K562 (cell line): ENCODE data around the gene SZT2.

ENCODE experiments used
- ATF7 ChIP-seq: fragments of 450-650 bp; IDR thresholded peaks from 2 replicates; pipeline ENCODE4 v1.7.1; 2014; ENCODE audit warnings: mild to moderate bottlenecking, moderate library complexity
- ESRRA ChIP-seq: fragments of 450-650 bp; IDR thresholded peaks from 2 replicates; pipeline ENCODE4 v1.6.1; 2014; ENCODE audit warnings: low read depth, mild to moderate bottlenecking, moderate library complexity, borderline replicate concordance
- FOXK2 ChIP-seq, 2 experiments: fragments of 450-650 bp; IDR thresholded peaks in 1 of 2; conservative IDR thresholded peaks in 1 of 2; 2 replicates each; pipeline ENCODE4 v1.6.1; 2016; ENCODE audit warnings: low read depth in 2 of 2, mild to moderate bottlenecking in 1 of 2
- NR3C1 ChIP-seq: sonication (generic); formaldehyde crosslinking; IDR thresholded peaks from 2 replicates; pipeline ENCODE4 v1.8.1; 2022; ENCODE audit warnings: missing genetic modification reagents
- SP2 ChIP-seq: IDR thresholded peaks from 2 replicates; pipeline ENCODE4 v1.6.1; 2011; ENCODE audit warnings: mild to moderate bottlenecking, low read depth, low read length, moderate library complexity; ENCODE audit not compliant: poor library complexity, severe bottlenecking; ENCODE audit errors: extremely low read depth
- TEAD4 ChIP-seq, 2 experiments: sonication (generic) in 1 of 2; formaldehyde crosslinking in 1 of 2; IDR thresholded peaks; 2 replicates each; pipeline versions ENCODE4 v1.6.1 to v1.8.0; 2012 to 2022; ENCODE audit warnings: borderline replicate concordance in 1 of 2, inconsistent platforms in 1 of 2, low read length in 1 of 2, mild to moderate bottlenecking in 1 of 2, missing genetic modification reagents in 1 of 2
- ZFP36 ChIP-seq: fragments of 150-350 bp; IDR thresholded peaks from 2 replicates; pipeline ENCODE4 v1.6.1; 2018; ENCODE audit warnings: low read length, low read depth; ENCODE audit not compliant: partially characterized antibody
- ZNF830 ChIP-seq: fragments of 250-450 bp; sonication (Bioruptor Pico); IDR thresholded peaks from 2 replicates; pipeline ENCODE4 v1.5.0; 2021; ENCODE audit warnings: mild to moderate bottlenecking
- TF ChIP-seq, protein P1 (sequence below): sonication (generic); formaldehyde crosslinking; IDR thresholded peaks from 2 replicates; pipeline ENCODE4 v1.8.0; 2022; ENCODE audit warnings: mild to moderate bottlenecking, low read depth, missing genetic modification reagents
- TF ChIP-seq, protein P2 (sequence below), 3 experiments: IDR thresholded peaks in 2 of 3; conservative IDR thresholded peaks in 1 of 3; 2 replicates each; pipeline ENCODE4 v1.5.1; 2011 to 2012; ENCODE audit warnings: low read length in 3 of 3, mild to moderate bottlenecking in 3 of 3, control low read depth in 2 of 3, improper control_type of control experiment in 1 of 3, inconsistent platforms in 1 of 3, low read depth in 1 of 3, mixed read lengths in 1 of 3, moderate library complexity in 1 of 3; ENCODE audit not compliant: insufficient read depth in 2 of 3

DNA sequence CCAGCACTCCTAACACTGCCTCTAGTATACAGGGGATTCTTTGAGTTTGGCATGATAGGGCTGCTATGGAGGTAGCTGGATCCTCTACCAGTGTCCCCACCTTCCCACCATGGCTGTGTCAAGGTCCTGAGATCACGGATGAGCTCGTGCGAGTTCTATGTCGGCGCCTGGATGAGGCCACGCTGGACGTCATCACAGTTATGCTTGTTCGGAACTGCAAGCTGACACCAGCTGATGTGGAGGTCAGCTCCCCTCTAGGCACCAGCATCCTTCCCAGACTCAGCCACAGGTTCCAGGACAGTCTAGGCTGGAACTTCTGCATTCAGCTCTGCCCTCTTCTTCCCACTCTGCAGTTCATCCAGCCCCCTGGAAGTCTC, 48.9 kb downstream of the SZT2 start:
- TF ChIP-seq, protein P1, sequence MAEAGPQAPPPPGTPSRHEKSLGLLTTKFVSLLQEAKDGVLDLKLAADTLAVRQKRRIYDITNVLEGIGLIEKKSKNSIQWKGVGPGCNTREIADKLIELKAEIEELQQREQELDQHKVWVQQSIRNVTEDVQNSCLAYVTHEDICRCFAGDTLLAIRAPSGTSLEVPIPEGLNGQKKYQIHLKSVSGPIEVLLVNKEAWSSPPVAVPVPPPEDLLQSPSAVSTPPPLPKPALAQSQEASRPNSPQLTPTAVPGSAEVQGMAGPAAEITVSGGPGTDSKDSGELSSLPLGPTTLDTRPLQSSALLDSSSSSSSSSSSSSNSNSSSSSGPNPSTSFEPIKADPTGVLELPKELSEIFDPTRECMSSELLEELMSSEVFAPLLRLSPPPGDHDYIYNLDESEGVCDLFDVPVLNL (CRISPR knock-in tag): no peak
- no peak for TF ChIP-seq ZFP36
- no peak for TF ChIP-seq NR3C1 (CRISPR knock-in tag)
- no peak for TF ChIP-seq ATF7
- TF ChIP-seq FOXK2 (conservative IDR thresholded peaks at IDR 0.05 in 1 of 2, IDR thresholded peaks at IDR 0.05 in 1 of 2; ENCODE audit: low read depth in 2 of 2): no peak
- no peak for TF ChIP-seq SP2
- TF ChIP-seq ESRRA: no peak
- TF ChIP-seq ZNF830 (CRISPR knock-in tag): no peak
- TF ChIP-seq, protein P2, sequence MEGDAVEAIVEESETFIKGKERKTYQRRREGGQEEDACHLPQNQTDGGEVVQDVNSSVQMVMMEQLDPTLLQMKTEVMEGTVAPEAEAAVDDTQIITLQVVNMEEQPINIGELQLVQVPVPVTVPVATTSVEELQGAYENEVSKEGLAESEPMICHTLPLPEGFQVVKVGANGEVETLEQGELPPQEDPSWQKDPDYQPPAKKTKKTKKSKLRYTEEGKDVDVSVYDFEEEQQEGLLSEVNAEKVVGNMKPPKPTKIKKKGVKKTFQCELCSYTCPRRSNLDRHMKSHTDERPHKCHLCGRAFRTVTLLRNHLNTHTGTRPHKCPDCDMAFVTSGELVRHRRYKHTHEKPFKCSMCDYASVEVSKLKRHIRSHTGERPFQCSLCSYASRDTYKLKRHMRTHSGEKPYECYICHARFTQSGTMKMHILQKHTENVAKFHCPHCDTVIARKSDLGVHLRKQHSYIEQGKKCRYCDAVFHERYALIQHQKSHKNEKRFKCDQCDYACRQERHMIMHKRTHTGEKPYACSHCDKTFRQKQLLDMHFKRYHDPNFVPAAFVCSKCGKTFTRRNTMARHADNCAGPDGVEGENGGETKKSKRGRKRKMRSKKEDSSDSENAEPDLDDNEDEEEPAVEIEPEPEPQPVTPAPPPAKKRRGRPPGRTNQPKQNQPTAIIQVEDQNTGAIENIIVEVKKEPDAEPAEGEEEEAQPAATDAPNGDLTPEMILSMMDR (IDR thresholded peaks at IDR 0.05 in 2 of 3, conservative IDR thresholded peaks at IDR 0.05 in 1 of 3; ENCODE audit: insufficient read depth in 2 of 3, low read depth in 1 of 3, low read length in 3 of 3): no peak
- no peak for TF ChIP-seq TEAD4 (IDR thresholded peaks at IDR 0.05; ENCODE audit: low read length)
- no peak for TF ChIP-seq TEAD4 (CRISPR knock-in tag; IDR thresholded peaks at IDR 0.05; ENCODE audit: borderline replicate concordance)
